Measurements from ENCODE around the gene SLC6A18. TPM values are rescaled to one million over a fixed set of nuclear protein-coding genes. Genes with fewer than 3 reads are reported as not detected.

Gene SLC6A18
- total RNA-seq, 1 donor from 2014 or later: not detected

- Histone ChIP-seq H3K4me3 (no peak overlapping the region), H3K27ac (replicated peaks) (no peak overlapping the region), H3K27me3 (ENCODE audit: low read depth) (peaks cover 10% of the 10 kb centered on the region), H3K4me1 (no peaks in the 10 kb centered on the region), H3K36me3 (no peaks in the 10 kb centered on the region), H3K9me3 (replicated peaks) (peaks cover 9% of the 10 kb centered on the region)
- no peak for TF ChIP-seq CTCF (IDR thresholded peaks at IDR 0.05; ENCODE audit: borderline replicate concordance)
- intact Hi-C loops (cut with micrococcal nuclease): no loop called here
- DNase-seq: no peak
Measured at GRCh38 chr5:1268056-1268455, 42.9 kb downstream of the SLC6A18 start.

DNA sequence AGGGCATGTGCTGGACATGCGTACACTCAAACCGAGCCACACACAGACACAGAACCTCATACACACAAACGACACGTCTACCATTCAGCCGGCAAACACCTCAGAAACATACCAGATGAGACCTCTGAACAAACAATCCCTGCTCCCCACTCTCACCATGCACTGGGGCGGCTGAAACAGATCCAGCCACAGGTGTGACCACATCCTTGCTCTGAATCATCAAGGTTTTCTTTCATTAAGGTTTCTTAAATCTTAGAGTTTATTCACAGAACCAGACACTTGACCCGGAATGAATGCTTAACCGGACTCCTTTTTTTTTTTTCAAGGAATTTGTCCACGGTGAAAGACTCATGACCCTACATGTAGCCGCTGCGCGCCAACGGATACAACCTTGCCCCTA is 43.5 kb downstream of the SLC6A18 start:
- Histone ChIP-seq H3K27me3 (ENCODE audit: low read depth) (peaks cover 10% of the 10 kb centered on the region), H3K4me3 (no peak overlapping the region), H3K36me3 (no peaks in the 10 kb centered on the region), H3K27ac (replicated peaks) (no peak overlapping the region), H3K4me1 (no peaks in the 10 kb centered on the region), H3K9me3 (replicated peaks) (peaks cover 3% of the 10 kb centered on the region)
- DNase-seq: no peak
- TF ChIP-seq CTCF (IDR thresholded peaks at IDR 0.05; ENCODE audit: borderline replicate concordance): no peak
- intact Hi-C loops (cut with micrococcal nuclease): no loop called here

DNA sequence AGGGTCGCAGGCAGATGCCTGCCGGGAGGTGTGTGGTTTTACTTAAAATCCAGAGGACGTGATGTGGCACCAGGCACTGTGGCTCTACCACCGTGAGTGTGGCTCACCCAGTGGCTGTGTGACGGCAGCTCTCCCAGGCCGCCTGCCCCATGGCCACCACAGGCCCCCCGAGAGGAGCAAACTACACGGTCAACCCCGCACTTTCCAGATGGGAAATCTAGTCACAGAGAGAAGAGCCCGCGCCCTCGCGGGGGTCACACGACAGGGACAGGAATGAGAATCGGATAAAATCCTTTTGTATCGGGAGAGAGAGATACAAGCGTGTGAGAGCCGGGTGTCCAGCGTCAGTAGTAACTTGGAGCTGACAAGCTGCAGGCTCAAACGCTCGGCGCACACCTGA is 45.2 kb downstream of the SLC6A18 start:
- DNase-seq: no peak
- no peaks in the 10 kb centered on the region for H3K9me3 ChIP-seq (replicated peaks)
- TF ChIP-seq CTCF (IDR thresholded peaks at IDR 0.05; ENCODE audit: borderline replicate concordance): no peak
- intact Hi-C loops (cut with micrococcal nuclease): no loop called here
- no peak overlapping the region for H3K4me3 ChIP-seq
- no peaks in the 10 kb centered on the region for H3K4me1 ChIP-seq
- H3K27ac ChIP-seq (replicated peaks): no peak overlapping the region
- peaks cover 2% of the 10 kb centered on the region for H3K27me3 ChIP-seq (ENCODE audit: low read depth)
- H3K36me3 ChIP-seq: no peaks in the 10 kb centered on the region

DNA sequence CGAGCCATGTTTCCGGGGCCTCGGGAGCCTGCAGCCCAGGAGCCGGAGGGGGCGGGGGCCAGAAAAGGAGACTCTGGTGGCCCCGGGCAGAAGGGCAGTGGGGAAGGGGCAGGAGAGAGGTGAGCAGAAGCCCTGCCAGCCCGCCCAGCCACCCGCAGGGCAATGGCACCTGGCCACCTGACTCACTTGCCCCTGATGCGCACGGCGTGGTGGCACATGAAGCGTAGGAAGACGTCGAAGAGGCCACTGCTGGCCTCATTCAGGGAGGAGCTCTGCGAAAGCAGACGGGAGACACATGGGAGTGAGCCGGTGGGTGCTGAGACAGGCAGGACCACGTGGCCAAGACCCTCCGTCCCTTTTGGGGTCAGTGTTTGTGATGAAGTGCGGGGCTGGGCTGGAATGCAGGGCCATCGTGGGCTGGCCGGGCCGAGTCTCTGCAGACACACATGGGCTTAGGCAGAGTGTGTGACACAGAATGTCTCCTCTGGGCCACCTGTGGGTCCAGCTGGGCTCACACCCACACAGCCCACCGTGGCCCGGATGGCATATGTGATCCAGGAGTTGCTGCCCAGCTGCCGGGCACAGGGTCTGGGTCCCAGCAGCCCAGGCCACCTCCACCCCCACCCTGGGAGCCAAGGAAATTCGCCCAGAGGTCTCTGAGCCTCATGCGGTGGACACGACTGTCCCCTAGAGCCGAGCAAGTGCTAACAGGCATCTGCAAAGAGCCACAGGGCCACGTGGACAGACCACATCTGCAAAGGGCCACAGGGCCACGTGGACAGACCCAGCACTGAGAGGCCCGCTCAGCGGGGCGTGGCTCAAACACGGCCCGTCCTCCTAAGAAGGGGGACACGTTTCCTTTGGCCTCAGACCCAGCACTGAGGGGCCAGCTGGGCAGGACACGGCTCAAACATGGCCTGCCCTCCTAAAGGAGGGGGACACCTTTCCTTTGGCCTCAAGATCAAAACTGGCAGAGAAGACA is 46.0 kb downstream of the SLC6A18 start:
- no peak for DNase-seq
- Histone ChIP-seq H3K36me3 (no peaks in the 10 kb centered on the region), H3K4me3 (no peak overlapping the region), H3K9me3 (replicated peaks) (no peaks in the 10 kb centered on the region), H3K27me3 (ENCODE audit: low read depth) (no peaks in the 10 kb centered on the region), H3K4me1 (no peaks in the 10 kb centered on the region), H3K27ac (replicated peaks) (no peak overlapping the region)
- no peak for TF ChIP-seq CTCF (IDR thresholded peaks at IDR 0.05; ENCODE audit: borderline replicate concordance)
- intact Hi-C loops (cut with micrococcal nuclease): no loop called here

GRCh38 chr5:1272201-1272600 is 47.0 kb downstream of the SLC6A18 start:
- H3K36me3 ChIP-seq: no peaks in the 10 kb centered on the region
- TF ChIP-seq CTCF (IDR thresholded peaks at IDR 0.05; ENCODE audit: borderline replicate concordance): no peak
- H3K27ac ChIP-seq (replicated peaks): no peak overlapping the region
- no peaks in the 10 kb centered on the region for H3K9me3 ChIP-seq (replicated peaks)
- H3K4me3 ChIP-seq: no peak overlapping the region
- intact Hi-C loops (cut with micrococcal nuclease): no loop called here
- no peak for DNase-seq
- H3K27me3 ChIP-seq (ENCODE audit: low read depth): no peaks in the 10 kb centered on the region
- H3K4me1 ChIP-seq: no peaks in the 10 kb centered on the region
